HG02759 (cell line): ENCODE data around the gene LPAR4.
"Not testable (repeated sequence)": the region's sequence is repeated elsewhere in the genome, so short reads cannot be mapped to it uniquely, and the experiment has no call there.

Experiments used
- ATAC-seq: cut with Tn5 transposase; IDR thresholded peaks from one replicate; pipeline ENCODE4 v1.9.1; 2021; ENCODE audit warnings: mild to moderate bottlenecking, moderate library complexity; ENCODE audit not compliant: unreplicated experiment

LPAR4 gene, protein sequence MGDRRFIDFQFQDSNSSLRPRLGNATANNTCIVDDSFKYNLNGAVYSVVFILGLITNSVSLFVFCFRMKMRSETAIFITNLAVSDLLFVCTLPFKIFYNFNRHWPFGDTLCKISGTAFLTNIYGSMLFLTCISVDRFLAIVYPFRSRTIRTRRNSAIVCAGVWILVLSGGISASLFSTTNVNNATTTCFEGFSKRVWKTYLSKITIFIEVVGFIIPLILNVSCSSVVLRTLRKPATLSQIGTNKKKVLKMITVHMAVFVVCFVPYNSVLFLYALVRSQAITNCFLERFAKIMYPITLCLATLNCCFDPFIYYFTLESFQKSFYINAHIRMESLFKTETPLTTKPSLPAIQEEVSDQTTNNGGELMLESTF

DNA sequence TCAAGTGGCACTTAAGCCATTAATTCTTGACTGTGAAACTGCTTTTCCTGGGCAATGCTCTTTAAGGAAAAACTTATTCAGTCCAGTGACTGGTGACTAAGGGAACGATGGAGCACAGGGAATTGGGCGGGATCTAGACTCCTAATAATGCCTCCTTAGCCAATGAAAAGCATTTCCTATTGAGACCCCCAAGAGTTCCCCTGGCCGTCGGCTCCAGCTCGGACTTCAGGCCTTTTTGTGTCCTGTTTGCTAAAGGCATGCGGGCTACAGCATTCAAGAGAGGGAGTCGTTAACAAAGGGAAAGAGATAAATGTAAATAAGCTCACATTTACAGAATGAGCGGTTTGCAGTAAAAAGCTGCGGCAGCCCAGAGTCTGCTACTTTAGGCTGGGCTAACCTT is at the start of gene LPAR4:
TSS of gene LPAR4 (plus strand) at position 232 of the 400 bp plus-strand sequence. CDS start 7,150 bp downstream, outside the sequence.
- no peak for ATAC-seq

DNA sequence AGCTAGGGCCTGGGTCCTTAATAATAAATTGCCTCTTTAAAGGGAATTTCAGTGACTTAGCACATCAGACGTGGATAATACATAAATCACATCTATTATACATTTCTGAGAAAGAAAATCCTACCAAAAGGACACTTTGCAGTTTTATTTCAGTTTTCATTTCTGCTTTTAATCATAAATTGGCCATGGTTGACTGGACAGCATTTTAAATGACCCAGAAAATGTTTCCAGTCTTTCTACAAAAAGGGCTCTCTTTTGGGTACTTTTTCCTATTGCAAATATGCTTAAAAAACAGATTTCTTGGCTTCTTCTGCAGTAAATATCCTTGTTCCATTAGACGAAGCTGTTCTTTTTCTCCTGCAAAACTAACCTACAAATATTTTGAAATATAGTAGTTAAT is 41.4 kb upstream of the LPAR4 start:
- no peak for ATAC-seq

DNA sequence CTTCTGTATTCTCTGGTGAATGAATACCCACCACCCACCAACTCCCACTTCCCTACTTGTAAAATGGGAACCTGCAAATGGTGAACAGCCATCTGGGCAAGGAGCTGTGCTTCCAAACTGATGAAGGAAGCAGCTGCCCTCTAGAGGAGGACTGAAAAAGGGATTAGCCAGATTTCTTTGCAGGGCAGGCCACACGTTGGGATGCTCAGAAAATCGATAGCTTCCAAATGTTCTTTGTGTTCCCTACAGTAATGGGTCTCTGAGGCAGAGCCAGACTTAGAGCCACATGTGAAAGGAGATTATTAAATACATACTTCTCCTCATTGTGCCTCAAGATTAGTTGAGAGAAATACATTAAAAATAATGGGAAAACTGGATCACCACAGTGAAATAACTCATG is 39.3 kb upstream of the LPAR4 start:
- no peak for ATAC-seq

DNA sequence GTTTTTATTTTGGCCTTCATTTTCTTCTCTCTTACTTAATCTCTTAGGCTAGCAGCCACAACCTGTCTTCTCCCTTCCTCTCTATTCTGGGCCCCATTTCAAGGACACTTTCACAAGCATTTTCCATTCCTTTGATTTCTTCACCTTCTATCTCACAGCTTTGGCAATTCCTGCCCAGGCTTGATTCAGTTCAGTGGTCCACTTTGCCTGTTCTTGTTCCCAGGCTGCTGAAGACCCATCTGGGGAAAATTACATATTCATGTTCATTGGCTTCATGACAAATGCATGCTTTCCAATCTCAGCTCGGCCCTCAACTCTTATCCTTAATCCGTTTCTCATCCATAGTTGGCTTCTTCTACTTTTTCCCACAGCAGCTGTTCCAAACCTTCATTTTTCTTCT is 38.7 kb upstream of the LPAR4 start:
- no peak for ATAC-seq

DNA sequence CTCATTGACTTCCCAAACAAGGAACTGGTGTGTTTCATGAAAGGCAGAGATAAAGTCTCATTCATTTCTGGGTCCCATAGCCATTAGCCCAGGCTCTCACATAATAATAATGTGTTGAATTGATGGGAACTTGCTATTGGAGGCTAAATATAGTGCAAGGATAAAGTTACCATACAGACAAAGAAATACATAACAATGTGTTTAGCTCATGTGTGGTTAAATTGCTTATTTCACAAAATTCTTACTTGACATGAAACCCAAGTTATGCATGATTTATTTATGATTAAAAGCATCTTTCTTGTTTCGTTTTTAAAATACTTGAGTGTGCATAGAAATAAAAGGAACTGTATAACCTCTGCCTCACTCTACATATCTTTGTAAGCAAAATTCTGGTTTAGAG is 37.3 kb upstream of the LPAR4 start:
- ATAC-seq: no peak

DNA sequence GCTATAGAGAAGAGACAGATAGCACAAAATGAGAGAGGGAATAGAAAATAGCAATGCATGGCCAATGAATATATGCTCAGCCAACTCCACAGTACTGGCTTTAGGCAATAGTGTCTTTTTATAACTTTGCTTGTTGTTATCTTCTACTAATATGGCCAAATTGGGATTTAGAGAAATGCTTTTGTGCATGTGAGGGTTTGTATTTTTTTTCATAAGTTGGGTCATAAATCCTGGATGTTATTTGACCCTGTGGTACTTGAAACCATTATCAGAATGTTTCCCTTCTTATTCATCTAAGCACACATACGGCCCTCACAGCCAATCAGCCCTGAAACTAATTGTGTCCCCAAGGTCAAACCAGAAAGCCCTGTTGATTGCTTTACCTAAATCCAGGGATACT is 35.2 kb upstream of the LPAR4 start:
- ATAC-seq: no peak

DNA sequence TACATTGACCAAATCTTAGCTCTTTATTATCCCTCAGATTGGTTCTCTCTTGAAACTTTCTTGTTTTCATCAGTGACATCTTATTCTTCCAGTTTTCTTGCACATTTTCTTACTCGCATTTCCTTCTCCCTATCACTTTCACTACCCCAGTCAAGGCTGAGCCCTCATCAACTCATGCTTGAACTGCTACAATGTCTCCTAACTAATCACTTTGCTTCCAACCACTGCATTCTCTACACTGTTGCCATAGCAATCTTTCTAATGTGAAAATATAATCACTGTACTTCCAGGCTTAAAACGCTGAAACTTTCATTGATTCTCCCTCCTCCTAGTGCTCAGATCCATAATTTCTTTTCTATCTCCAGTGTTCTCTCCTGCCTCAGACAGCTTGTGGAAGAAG is 22.2 kb upstream of the LPAR4 start:
- ATAC-seq: no peak

DNA sequence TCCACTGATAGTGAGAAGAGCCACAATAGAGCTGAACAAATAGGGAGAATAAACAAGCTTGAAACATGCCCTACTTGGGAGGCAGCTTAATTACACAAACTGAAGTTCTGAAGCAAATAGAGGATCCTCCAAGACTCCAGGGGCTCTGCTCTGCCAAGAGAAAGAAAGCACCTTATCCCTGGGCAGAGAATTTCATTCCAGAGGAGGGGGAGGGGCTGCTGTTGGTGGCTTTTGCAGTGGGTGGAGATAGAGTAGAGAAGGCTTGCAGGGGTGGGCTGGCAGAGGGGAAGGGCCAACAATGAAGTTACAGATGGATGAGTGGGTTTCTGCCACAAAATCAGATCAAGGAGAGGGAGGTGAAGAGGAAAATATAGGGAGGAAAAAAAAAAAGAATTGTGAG is 1.0 kb upstream of the LPAR4 start:
- ATAC-seq: no peak

DNA sequence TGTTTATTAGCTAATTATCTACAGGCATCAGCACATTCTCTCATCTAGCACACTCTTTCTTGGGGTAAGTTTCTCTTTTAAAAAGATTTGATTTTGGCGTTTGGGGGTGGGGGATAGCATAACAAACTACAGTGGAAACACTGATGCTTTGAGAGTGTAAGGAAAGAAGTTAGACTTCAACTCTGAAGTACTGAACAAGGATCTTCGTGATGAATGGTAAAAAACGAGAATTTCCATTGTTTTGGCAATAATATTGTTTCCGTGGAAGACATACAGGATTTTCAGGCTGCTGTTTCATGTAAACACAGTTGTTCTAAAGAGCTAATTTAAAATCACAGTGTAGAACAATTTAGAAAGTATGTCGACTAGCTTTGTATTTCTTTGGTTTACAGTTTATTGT is 451 bp downstream of the LPAR4 start:
- ATAC-seq: no peak

DNA sequence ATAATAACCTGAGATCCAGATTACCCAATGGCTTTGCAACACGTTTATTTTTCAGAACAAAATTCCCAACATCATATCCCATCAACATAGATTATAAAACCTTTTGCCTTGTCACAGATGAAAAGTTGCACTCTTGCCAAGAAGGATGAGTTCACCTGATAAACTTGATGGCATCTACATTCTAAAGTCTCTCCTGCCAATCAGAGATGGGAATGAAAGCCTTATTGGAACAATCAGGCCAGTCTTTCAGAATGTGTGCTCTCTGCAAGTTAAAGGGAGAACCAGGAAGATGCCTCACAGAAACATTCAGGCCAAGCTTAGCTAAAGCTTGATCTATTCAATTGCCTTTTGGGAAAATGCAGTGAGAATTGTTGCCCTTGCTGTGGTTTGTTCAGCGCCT is 1.3 kb downstream of the LPAR4 start:
- ATAC-seq: no peak

DNA sequence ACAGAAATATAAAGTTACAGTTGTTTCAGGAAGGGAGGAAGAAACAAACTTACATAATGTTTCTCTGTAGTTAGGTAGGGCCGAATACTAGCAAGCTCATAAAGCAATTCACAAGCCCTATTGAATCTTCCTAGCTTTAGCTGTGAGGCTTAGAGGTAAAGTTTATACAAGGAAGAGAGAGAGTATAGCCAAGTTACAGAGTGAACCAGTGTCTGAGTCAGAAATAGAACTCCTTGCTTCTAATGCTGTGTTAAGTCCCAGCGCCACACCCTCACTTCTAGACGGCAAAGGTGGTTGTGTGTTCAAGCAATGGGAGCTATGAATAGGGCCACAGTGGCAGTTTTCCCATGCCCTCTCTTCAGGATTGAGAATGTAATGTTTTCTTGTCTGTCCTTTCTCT is 6.1 kb downstream of the LPAR4 start:
- no peak for ATAC-seq

DNA sequence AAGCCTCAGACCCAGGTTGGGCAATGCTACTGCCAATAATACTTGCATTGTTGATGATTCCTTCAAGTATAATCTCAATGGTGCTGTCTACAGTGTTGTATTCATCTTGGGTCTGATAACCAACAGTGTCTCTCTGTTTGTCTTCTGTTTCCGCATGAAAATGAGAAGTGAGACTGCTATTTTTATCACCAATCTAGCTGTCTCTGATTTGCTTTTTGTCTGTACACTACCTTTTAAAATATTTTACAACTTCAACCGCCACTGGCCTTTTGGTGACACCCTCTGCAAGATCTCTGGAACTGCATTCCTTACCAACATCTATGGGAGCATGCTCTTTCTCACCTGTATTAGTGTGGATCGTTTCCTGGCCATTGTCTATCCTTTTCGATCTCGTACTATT is 7.4 kb downstream of the LPAR4 start:
- peak; percentile 89 for ATAC-seq

DNA sequence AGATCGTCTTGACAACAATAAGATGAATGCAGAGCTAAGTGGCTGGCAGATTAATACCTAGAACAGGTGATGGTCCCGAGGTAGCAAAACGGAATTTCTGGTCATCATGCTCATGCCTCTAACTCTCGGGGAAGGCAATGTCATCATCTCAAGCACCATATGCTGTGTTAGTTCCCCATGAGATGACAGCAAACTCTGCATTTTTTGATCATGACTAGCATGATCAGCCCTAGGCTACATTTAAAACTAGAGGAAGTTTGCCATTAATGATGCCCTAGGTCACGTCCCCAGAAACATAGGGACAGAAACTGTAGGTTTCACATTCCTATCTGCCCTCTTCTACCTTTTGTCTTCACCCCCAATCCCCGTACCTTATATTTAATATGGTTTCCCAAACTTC is 11.6 kb downstream of the LPAR4 start:
- no peak for ATAC-seq

DNA sequence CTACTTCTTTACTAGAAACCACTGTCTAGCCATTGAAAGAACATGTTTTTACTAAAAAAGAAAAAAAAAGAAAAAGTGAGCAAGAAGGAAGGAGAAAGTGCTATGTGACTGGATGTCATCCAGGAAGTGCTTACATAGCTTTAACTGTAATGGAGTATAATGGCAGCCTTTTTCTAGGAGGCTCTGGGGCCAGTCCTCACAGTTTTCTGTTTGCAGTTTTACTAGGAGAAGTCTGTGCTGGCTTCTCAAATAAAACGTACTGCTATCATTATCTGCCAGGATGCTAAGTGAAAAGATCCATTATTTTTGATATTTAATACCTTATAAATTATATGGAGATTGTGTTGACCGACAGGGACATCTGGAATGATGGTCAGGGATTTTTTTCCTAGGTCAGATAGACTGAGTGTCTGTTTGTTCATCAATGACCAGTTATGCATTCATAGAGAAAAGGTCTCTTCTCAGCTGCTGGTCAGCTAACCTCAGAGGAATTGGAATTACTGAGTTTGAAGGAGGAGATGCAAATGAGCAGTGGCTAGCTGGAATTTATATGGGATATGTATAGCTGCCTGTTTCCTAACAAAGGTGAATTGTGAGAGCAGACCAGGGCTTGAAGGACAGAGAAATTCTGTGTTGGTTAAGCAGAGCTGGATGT is 21.7 kb downstream of the LPAR4 start:
- no peak for ATAC-seq

DNA sequence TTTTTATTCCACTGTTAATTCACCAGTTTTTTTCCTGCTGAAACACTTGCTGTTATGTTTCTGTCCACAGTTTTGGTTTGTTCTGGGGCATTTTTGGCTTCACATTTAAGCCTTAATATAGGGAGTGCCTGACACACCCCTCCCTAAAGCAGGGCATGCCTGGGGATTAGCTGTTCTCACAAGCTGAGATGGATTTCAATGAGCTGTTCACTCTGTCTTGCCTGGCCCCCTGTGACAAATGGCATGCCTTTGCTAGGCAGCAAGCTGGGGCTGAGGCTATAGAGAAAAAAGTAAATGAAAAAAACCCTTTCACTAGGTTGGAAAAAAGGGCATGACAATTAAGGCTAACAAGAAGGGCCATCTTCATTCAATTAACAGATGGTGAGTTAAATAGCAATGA is 22.4 kb downstream of the LPAR4 start:
- no peak for ATAC-seq

DNA sequence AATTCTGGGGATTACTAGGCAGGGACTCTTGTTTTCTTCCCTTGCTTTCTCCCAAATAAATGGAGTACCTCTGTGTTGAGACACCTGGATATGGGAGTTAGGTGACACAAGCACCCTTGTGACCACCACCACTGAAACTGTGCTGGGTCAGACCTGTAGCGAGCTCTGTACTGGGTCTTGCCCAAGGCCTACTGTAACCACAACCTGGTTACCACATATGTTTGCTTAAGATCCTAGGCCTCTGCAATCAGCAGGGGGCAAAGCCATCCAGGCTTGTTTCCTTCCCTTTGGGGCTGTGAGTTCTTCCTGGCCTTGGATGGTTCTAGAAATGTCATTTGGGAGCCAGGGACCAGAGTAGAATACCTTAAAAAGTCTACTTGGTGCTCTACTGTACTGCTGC is 49.4 kb downstream of the LPAR4 start:
- ATAC-seq: no peak

DNA sequence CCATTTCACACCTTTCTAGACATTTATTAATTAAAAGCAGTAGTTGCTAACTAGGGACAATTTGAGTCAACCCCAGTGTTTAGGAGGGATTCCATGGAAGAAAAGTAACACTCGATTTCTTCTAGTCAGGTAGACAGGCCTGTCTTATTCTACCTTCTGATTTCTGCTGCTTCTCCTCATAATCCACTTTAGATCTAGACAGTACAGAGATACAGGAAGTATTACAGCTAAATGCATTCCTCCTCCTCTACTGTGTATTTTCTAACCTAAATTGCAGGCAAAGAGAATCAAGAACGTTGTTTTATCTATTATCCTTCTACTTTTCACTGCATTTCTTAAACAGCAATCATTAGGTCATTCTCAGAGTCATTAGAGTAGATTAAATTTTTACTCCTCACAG is 52.6 kb downstream of the LPAR4 start:
- no peak for ATAC-seq

DNA sequence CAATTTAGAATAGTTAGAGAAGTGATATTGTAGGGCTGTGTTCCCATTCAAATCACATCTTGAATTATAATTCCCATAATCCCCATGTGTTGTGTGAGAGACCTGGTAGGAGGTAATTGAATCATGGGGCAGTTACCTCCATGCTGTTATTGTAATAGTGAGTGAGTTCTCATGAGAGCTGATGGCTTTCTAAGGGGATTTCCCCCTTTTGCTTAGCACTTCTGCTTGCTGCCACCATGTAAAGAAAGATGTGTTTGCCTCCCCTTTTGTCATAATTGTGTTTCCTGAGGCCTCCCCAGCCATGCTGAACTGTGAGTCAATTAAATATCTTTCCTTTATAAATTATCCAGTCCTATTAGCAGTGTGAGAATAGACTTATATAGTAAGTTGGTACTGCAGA is 53.2 kb downstream of the LPAR4 start:
- no peak for ATAC-seq

DNA sequence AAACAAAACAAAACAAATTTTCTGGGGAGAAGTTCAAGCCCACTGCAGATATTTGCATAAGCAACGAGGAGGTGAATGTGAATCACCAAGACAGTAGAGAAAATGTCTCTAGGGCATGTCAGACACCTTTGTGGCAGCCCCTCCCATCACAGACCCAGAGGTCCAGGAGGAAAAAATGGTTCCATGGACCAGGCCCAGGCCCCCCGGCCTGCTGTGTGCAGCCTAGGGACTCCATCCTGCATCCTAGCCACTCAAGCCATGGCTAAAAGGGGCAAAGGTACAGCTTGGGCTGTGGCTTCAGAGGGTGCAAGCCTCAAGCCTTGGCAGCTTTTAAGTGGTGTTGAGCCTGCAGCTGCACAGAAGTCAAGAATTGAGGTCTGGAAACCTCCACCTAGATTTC is 54.0 kb downstream of the LPAR4 start:
- no peak for ATAC-seq

DNA sequence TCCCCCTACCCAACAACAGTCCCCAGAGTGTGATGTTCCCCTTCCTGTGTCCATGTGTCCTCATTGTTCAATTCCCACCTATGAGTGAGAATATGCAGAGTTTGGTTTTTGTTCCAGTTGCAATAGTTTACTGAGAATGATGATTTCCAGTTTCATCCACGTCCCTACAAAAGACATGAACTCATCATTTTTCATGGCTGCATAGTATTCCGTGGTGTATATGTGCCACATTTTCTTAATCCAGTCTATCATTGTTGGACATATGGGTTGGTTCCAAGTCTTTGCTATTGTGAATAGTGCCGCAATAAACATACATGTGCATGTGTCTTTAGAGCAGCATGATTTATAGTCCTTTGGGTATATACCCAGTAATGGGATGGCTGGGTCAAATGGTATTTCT is 55.0 kb downstream of the LPAR4 start:
- ATAC-seq: not testable (repeated sequence)
